ENCODE data around the gene TNFAIP3. TPM values are rescaled to one million over a fixed set of nuclear protein-coding genes. Genes with fewer than 3 reads are reported as not detected.

Gene TNFAIP3
- total RNA-seq, 1 donor from 2014 or later: 1.8 TPM

GRCh38 chr6:137915790-137916189 lies 48.7 kb downstream of the TNFAIP3 start:
- Mint-ChIP-seq H3K9me3 (peaks cover 6% of the 10 kb centered on the region), H3K4me3 (no peak overlapping the region), H3K27ac (no peak overlapping the region), H3K36me3 (no peaks in the 10 kb centered on the region), H3K4me1 (peaks cover 4% of the 10 kb centered on the region), H3K27me3 (ENCODE audit: insufficient read depth, low read depth) (no peaks in the 10 kb centered on the region)
- Histone ChIP-seq H3F3A (ENCODE audit: low read depth) (no peaks in the 10 kb centered on the region), H3K4me3 (no peak overlapping the region), H3K27ac (no peak overlapping the region), H3K9ac (no peak overlapping the region), H3K27me3 (no peaks in the 10 kb centered on the region), H4K20me1 (ENCODE audit: low read depth) (no peaks in the 10 kb centered on the region), H3K4me2 (no peak overlapping the region), H3K4me1 (peaks cover 6% of the 10 kb centered on the region), H2AFZ (replicated peaks) (no peak overlapping the region), H3K9me3 (ENCODE audit: low read depth) (peaks cover 10% of the 10 kb centered on the region), H3K79me2 (ENCODE audit: low read depth) (no peaks in the 10 kb centered on the region), H3K36me3 (peaks cover 4% of the 10 kb centered on the region)
- no peak for DNase-seq (ENCODE audit: low spot score)
- TF ChIP-seq EZH2phosphoT487 (IDR thresholded peaks at IDR 0.05): no peak
- TF ChIP-seq CTCF (IDR thresholded peaks at IDR 0.05): no peak
- no peak for TF ChIP-seq EZH2 (IDR thresholded peaks at IDR 0.05)

- TF ChIP-seq CTCF (IDR thresholded peaks at IDR 0.05) (no peak), EZH2phosphoT487 (IDR thresholded peaks at IDR 0.05) (no peak), EZH2 (IDR thresholded peaks at IDR 0.05) (no peak)
- H2AFZ ChIP-seq (replicated peaks): no peak overlapping the region
- H3K9me3 Mint-ChIP-seq: peaks cover 6% of the 10 kb centered on the region
- H3K27ac Mint-ChIP-seq: no peak overlapping the region
- H3K27me3 ChIP-seq: no peaks in the 10 kb centered on the region
- no peaks in the 10 kb centered on the region for H3K4me1 ChIP-seq
- H3K36me3 ChIP-seq: peaks cover 4% of the 10 kb centered on the region
- H3K4me3 Mint-ChIP-seq: no peak overlapping the region
- no peaks in the 10 kb centered on the region for H3F3A ChIP-seq (ENCODE audit: low read depth)
- H3K27me3 Mint-ChIP-seq (ENCODE audit: insufficient read depth, low read depth): no peaks in the 10 kb centered on the region
- H3K9ac ChIP-seq: no peak overlapping the region
- DNase-seq (ENCODE audit: low spot score): no peak
- H3K36me3 Mint-ChIP-seq: no peaks in the 10 kb centered on the region
- no peak overlapping the region for H3K4me2 ChIP-seq
- no peak overlapping the region for H3K4me3 ChIP-seq
- H3K9me3 ChIP-seq (ENCODE audit: low read depth): peaks cover 10% of the 10 kb centered on the region
- H3K27ac ChIP-seq: no peak overlapping the region
- H3K4me1 Mint-ChIP-seq: no peaks in the 10 kb centered on the region
- no peaks in the 10 kb centered on the region for H4K20me1 ChIP-seq (ENCODE audit: low read depth)
- H3K79me2 ChIP-seq (ENCODE audit: low read depth): no peaks in the 10 kb centered on the region
These were observed 50.7 kb downstream of the TNFAIP3 start for GRCh38 chr6:137917551-137918325.

- H3K36me3 Mint-ChIP-seq: no peaks in the 10 kb centered on the region
- H3K9me3 Mint-ChIP-seq: peaks cover under 1% of the 10 kb centered on the region
- no peak for DNase-seq (ENCODE audit: low spot score)
These were observed 52.4 kb downstream of the TNFAIP3 start for GRCh38 chr6:137919502-137919823.

More at GRCh38 chr6:137919502-137919823, 52.4 kb downstream of the TNFAIP3 start:
- TF ChIP-seq EZH2 (IDR thresholded peaks at IDR 0.05) (no peak), CTCF (IDR thresholded peaks at IDR 0.05) (no peak), EZH2phosphoT487 (IDR thresholded peaks at IDR 0.05) (no peak)
- peaks cover 4% of the 10 kb centered on the region for H3K4me1 ChIP-seq
- H3K9ac ChIP-seq: no peak overlapping the region
- no peaks in the 10 kb centered on the region for H3F3A ChIP-seq (ENCODE audit: low read depth)
- Mint-ChIP-seq H3K4me3 (no peak overlapping the region), H3K27me3 (ENCODE audit: insufficient read depth, low read depth) (no peaks in the 10 kb centered on the region), H3K4me1 (peaks cover 3% of the 10 kb centered on the region), H3K27ac (no peak overlapping the region)
- no peak overlapping the region for H3K4me2 ChIP-seq
- no peaks in the 10 kb centered on the region for H4K20me1 ChIP-seq (ENCODE audit: low read depth)
- H2AFZ ChIP-seq (replicated peaks): no peak overlapping the region
- no peaks in the 10 kb centered on the region for H3K36me3 ChIP-seq
- no peak overlapping the region for H3K4me3 ChIP-seq
- no peak overlapping the region for H3K27ac ChIP-seq
- H3K79me2 ChIP-seq (ENCODE audit: low read depth): no peaks in the 10 kb centered on the region
- H3K27me3 ChIP-seq: no peaks in the 10 kb centered on the region
- no peaks in the 10 kb centered on the region for H3K9me3 ChIP-seq (ENCODE audit: low read depth)
